AG09319 (cell line): ENCODE results near the gene FMO1.

Experiments
- DNase-seq: peaks from one replicate; pipeline ENCODE4 v3.0.0-alpha.2; 2010; ENCODE audit warnings: low read depth; ENCODE audit errors: extremely low read depth
- TF ChIP-seq, protein P1 (sequence below): IDR thresholded peaks from 2 replicates; pipeline ENCODE4 v1.5.1; 2011; ENCODE audit warnings: low read depth, mild to moderate bottlenecking, inconsistent platforms, low read length, moderate library complexity

The FMO1 gene

GRCh38 chr1:171254859-171255258 lies 6.6 kb downstream of the FMO1 start:
- TF ChIP-seq, protein P1, sequence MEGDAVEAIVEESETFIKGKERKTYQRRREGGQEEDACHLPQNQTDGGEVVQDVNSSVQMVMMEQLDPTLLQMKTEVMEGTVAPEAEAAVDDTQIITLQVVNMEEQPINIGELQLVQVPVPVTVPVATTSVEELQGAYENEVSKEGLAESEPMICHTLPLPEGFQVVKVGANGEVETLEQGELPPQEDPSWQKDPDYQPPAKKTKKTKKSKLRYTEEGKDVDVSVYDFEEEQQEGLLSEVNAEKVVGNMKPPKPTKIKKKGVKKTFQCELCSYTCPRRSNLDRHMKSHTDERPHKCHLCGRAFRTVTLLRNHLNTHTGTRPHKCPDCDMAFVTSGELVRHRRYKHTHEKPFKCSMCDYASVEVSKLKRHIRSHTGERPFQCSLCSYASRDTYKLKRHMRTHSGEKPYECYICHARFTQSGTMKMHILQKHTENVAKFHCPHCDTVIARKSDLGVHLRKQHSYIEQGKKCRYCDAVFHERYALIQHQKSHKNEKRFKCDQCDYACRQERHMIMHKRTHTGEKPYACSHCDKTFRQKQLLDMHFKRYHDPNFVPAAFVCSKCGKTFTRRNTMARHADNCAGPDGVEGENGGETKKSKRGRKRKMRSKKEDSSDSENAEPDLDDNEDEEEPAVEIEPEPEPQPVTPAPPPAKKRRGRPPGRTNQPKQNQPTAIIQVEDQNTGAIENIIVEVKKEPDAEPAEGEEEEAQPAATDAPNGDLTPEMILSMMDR = no peak
- no peak for DNase-seq

DNA sequence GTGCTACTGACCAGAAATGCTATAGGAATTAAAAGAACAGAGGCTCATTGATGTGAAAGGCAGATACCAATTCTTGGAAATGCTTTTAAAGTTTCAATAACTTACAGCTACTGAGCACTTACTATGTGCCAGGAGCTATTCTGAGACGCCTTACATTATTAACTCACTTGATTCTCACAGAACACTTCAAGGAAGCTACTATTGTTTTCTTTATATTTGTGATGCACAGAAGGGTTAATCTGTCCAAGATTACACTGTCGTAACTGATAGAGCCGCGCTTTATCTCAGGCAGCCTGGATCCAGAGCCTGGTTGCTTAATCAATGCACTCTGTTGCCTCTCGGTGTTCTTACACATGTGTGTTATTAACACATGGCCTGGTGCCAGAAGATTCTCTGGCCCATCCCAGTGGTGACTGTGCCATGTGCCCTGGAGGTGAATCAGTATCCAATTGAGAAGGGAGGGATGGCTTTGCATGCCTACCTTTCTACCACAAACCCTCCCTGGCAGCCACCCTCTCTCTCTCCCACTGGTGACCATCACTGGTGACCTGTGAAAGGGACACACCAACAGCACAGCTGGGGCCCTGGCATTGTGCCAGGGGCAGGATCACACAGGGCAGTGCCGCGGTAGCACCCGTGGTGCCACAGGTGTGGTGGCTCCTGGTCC lies 8.8 kb downstream of the FMO1 start:
- TF ChIP-seq, protein P1 = no peak
- DNase-seq = peak; percentile 42

DNA sequence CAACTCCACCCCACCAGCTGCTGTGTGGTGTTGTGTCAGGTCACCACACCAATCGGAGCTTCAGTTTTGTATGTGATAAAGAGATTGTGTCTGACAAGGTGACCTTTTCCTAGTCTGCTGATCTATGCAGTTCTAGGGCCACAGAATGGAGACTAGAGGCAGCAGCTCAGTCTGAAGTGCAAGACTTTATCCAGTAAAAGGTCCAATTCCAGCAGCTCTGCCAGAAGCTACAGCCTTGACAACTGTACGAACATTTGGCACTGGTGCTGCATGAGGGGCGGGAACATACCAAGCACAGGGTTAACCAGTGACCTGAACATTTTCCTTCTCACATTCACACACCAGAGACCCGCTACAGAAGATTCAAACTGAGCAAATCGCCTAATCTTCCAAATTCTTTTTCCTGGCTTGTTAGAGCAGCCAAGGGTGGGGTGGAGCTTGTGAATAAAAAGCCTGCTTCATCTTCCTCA lies 9.3 kb downstream of the FMO1 start:
- DNase-seq = peak; percentile 11
- TF ChIP-seq, protein P1 = no peak

GRCh38 chr1:171258429-171258828 lies 10.1 kb downstream of the FMO1 start:
- TF ChIP-seq, protein P1 = no peak

DNA sequence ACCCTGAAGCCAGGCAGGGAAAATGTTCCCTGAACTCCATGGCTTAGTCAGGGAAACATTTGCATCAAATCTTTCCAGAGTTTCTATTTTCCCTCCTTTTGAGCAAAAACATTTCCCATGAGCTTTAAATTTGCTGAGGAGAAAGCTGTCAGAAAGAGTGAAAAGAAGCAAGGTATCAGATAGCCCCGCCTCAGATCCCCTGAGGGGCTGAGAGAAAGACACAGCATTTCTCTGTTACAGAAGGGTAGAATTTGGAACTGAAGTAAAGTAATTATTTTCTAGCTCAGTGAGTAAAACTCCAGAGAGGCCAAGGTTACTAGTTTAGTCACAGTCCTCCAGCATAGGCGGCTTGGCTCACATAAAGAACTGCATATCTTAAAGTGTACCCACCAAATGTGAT lies 10.6 kb downstream of the FMO1 start:
- no peak for DNase-seq
- TF ChIP-seq, protein P1 = no peak

More at GRCh38 chr1:171258429-171258828, 10.1 kb downstream of the FMO1 start:
- DNase-seq = no peak

GRCh38 chr1:171261336-171261735 lies 13.0 kb downstream of the FMO1 start:
- no peak for DNase-seq
- TF ChIP-seq, protein P1 = no peak

- TF ChIP-seq, protein P1 = no peak
- DNase-seq = no peak
These were observed 15.6 kb downstream of the FMO1 start for GRCh38 chr1:171263901-171264300.
